ENCODE data around the gene RNF167. TPM values are rescaled to one million over a fixed set of nuclear protein-coding genes. Genes with fewer than 3 reads are reported as not detected.
"Not testable (repeated sequence)": the region's sequence is repeated elsewhere in the genome, so short reads cannot be mapped to it uniquely, and the experiment has no call there.

Gene RNF167
- total RNA-seq, 6 experiments from 2014 or later, result 52.1 to 73.5 (median 57.5) TPM

DNA sequence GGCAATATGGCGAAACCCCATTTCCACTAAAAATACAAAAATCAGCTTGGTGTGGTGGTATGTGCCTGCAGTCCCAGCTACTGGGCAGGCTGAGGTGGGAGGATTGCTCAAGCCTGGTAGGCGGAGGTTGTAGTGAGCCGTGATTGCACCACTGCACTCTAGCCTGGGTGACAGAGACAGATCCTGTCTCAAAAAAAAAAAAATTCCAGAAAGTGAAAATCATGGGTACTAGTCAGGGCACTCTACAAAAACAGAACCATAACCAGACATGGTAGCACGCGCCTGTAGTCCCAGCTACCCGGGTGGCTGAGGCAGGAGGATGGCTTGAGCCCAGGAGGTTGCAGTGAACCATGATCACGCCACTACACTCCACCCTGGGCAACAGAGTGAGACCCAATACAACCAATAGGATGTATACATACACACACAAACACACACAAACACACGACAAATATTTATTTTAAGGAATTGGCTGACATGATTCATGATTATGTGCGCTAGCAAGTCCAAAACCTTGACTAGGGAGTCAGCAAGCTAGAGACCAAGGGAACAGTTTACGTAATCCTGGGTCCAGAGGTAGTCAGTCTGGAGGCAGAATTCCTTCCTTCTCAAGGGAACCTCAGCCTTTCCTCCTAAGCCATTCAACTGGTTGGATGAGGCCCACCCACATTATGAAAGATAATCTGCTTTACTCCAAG, 19.6 kb upstream of the RNF167 start:
- TF ChIP-seq, protein P1, sequence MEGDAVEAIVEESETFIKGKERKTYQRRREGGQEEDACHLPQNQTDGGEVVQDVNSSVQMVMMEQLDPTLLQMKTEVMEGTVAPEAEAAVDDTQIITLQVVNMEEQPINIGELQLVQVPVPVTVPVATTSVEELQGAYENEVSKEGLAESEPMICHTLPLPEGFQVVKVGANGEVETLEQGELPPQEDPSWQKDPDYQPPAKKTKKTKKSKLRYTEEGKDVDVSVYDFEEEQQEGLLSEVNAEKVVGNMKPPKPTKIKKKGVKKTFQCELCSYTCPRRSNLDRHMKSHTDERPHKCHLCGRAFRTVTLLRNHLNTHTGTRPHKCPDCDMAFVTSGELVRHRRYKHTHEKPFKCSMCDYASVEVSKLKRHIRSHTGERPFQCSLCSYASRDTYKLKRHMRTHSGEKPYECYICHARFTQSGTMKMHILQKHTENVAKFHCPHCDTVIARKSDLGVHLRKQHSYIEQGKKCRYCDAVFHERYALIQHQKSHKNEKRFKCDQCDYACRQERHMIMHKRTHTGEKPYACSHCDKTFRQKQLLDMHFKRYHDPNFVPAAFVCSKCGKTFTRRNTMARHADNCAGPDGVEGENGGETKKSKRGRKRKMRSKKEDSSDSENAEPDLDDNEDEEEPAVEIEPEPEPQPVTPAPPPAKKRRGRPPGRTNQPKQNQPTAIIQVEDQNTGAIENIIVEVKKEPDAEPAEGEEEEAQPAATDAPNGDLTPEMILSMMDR (IDR thresholded peaks at IDR 0.05), result no peak
- peak; percentile 45 for TF ChIP-seq POLR2A (IDR thresholded peaks at IDR 0.05)
- DNase-seq, result peak; percentile 75 to 86 (median 83)
- peak; percentile 91 to 95 (median 93) for ATAC-seq
- no peaks in the 10 kb centered on the region for H3K27me3 ChIP-seq
- peaks cover 0 to 27% (median 3%) of the 10 kb centered on the region in 4 donors for H3K4me1 ChIP-seq
- intact Hi-C loops (cut with DNase I), result no loop called here
- no peaks in the 10 kb centered on the region for H3K9me3 ChIP-seq
- H3K4me3 ChIP-seq, result peak overlapping the region in 1 of 3 donors; percentile 7
- H3K27ac ChIP-seq, result peak overlapping the region; percentile 45 to 80 (median 78)
- H3K36me3 ChIP-seq, result no peaks in the 10 kb centered on the region
- WGBS (ENCODE audit: insufficient coverage, low coverage, low lambda C conversion rate, missing lambda C conversion rate), result 11% methylated on average over 10 of the region's 10 CpGs

DNA sequence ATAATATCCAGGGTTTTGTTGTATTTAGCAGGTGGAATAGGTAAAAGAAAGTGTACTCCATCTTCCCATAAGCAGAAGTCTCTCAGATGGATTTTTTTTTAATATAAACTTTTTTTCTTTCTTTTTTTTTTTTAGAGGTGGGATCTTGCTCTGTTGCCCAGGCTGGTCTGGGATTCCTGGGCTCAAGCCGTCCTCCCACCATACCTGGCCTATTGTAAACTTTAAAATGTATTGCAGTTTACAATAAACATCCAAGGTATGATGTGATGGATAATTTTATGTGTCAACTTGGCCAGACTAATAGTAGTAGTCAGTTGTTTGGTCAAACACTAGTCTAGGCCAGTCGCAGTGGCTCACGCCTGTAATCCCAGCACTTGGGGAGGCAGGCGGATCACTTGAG, 18.7 kb upstream of the RNF167 start:
- WGBS (ENCODE audit: insufficient coverage, low coverage, low lambda C conversion rate, missing lambda C conversion rate), result 76% methylated on average over 4 of the region's 4 CpGs
- Histone ChIP-seq H3K4me1 (peaks cover 0 to 27% (median 3%) of the 10 kb centered on the region in 4 donors), H3K36me3 (no peaks in the 10 kb centered on the region), H3K4me3 (peak overlapping the region in 1 of 3 donors; percentile 7), H3K27me3 (no peaks in the 10 kb centered on the region), H3K27ac (peak overlapping the region; percentile 45 to 80 (median 78)), H3K9me3 (no peaks in the 10 kb centered on the region)
- ATAC-seq, result no peak
- intact Hi-C loops (cut with DNase I), result no loop called here
- TF ChIP-seq, protein P1 (IDR thresholded peaks at IDR 0.05), result no peak
- TF ChIP-seq POLR2A (IDR thresholded peaks at IDR 0.05), result no peak
- DNase-seq, result no peak

DNA sequence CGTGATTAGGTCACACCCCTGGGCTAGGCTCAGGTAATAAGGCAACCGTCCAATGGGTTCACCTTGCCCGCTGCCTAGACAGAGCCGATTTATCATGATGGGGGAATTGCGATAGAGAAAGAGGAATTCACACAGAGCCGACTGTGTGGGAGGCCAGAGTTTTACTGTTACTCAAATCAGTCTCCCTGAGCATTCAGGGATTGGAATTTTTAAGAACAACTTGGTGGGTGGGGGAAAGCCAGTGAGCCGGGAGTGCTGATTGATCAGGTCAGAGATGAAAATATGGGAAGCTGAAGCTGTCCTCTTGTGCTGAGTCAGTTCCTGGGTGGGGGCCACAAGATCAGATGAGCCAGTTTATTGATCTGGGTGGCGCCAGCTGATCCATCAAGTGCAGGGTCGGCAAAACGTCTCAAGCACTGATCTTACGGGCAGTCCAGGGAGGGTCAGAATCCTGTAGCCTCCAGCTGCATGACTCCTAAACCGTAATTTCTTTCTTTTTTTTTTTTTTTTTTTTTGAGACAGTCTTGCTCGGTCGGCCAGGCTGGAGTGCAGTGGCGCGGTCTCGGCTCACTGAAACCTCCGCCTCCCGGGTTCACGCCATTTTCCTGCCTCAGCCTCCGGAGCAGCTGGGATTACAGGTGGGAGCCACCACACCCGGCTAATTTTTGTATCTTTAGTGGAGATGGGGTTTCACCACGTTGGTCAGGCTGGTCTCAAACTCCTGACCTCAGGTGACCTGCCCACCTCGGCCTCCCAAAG, 13.3 kb upstream of the RNF167 start:
- H3K36me3 ChIP-seq; H3K27ac ChIP-seq; H3K9me3 ChIP-seq; ATAC-seq; H3K27me3 ChIP-seq; H3K4me3 ChIP-seq; H3K4me1 ChIP-seq; intact Hi-C loops (cut with DNase I): not testable (repeated sequence)
- 43% methylated on average over 14 of the region's 24 CpGs for WGBS (ENCODE audit: insufficient coverage, low coverage, low lambda C conversion rate, missing lambda C conversion rate)
- peak in 1 of 3 donors; percentile 20 for DNase-seq

DNA sequence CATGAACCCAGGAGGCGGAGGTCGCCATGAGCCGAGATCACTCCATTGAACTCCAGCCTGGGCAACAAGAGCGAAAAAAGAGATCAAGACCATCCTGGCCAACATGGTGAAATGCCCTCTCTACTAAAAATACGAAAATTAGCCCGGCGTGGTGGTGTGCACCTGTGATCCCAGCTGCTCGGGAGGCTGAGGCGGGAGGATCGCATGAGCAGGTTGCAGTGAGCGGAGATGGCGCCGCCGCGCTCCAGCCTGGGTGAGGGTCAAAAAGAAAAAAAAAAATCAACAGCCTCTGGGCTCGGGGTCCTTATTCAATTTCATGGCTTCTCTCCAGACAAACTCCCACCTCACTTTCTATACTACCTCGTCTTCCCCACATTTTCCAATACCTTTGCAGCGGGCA, 11.2 kb upstream of the RNF167 start:
- 92% methylated on average over 18 of the region's 18 CpGs for WGBS (ENCODE audit: insufficient coverage, low coverage, low lambda C conversion rate, missing lambda C conversion rate)
- no peak for DNase-seq
- H3K27me3 ChIP-seq, result no peaks in the 10 kb centered on the region

More for the DNA sequence above, 11.2 kb upstream of the RNF167 start:
- Histone ChIP-seq H3K9me3 (no peaks in the 10 kb centered on the region), H3K36me3 (no peaks in the 10 kb centered on the region), H3K4me1 (peaks cover 0 to under 1% (median 0%) of the 10 kb centered on the region in 4 donors), H3K27ac (no peak overlapping the region), H3K4me3 (no peak overlapping the region)
- intact Hi-C loops (cut with DNase I), result no loop called here
- no peak for ATAC-seq
- no peak for TF ChIP-seq POLR2A (IDR thresholded peaks at IDR 0.05)
- TF ChIP-seq, protein P1 (IDR thresholded peaks at IDR 0.05), result no peak
